Measurements from ENCODE around the gene FXYD7. TPM values are rescaled to one million over a fixed set of nuclear protein-coding genes. Genes with fewer than 3 reads are reported as not detected.

FXYD7 gene
- total RNA-seq, 4 donors from 2014 or later = not detected

DNA sequence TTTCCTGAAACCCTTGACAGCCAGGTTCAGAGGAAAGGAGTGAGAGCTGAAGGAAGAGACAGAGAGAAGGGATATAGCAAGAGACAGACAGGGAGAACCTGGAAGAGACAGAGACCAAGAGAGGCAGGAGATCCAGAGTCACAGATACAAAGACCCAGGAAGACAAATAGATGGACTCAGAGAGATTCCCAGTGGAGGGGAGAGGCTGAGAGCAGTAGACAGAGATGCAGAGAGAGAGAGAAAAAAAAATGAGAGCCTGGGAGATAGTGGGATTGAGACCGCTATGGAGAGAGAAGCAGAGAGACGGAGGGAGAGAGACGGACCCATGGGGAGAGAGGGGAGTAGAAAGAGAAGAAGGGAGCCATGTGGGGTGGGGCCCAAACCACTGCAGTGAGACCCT is 763 bp downstream of the FXYD7 start:
- H3K4me3 ChIP-seq = no peak overlapping the region
- H3K9me3 ChIP-seq = no peaks in the 10 kb centered on the region
- H3K27ac ChIP-seq = no peak overlapping the region
- DNase-seq = no peak
- WGBS, 2 donors = 34 to 46% methylated on average over 3 of the region's 3 CpGs
- no peaks in the 10 kb centered on the region for H3K36me3 ChIP-seq
- TF ChIP-seq POLR2A (IDR thresholded peaks at IDR 0.05) (no peak), CTCF (IDR thresholded peaks at IDR 0.05) (no peak)
- peaks cover 20 to 45% (median 26%) of the 10 kb centered on the region in 3 donors for H3K4me1 ChIP-seq
- H3K27me3 ChIP-seq = peaks cover 0 to 38% (median 9%) of the 10 kb centered on the region in 4 donors
- intact Hi-C loops (cut with DNase I) = loop anchor here (5.0 kb wide), 2 partner anchors 77 to 128 kb away; no protein-coding TSS in a partner anchor

GRCh38 chr19:35144259-35144599 is 1.2 kb downstream of the FXYD7 start:
- H3K36me3 ChIP-seq = no peaks in the 10 kb centered on the region
- H3K9me3 ChIP-seq = no peaks in the 10 kb centered on the region
- H3K27ac ChIP-seq = no peak overlapping the region
- H3K4me3 ChIP-seq = no peak overlapping the region
- TF ChIP-seq CTCF (IDR thresholded peaks at IDR 0.05) = no peak
- TF ChIP-seq POLR2A (IDR thresholded peaks at IDR 0.05) = no peak
- intact Hi-C loops (cut with DNase I) = loop anchor here (5.0 kb wide), 2 partner anchors 77 to 128 kb away; no protein-coding TSS in a partner anchor
- 24 to 63% methylated on average over 2 of the region's 6 CpGs for WGBS, 2 donors
- H3K27me3 ChIP-seq = peaks cover 0 to 38% (median 9%) of the 10 kb centered on the region in 4 donors
- peaks cover 20 to 43% (median 26%) of the 10 kb centered on the region in 3 donors for H3K4me1 ChIP-seq
- no peak for DNase-seq

DNA sequence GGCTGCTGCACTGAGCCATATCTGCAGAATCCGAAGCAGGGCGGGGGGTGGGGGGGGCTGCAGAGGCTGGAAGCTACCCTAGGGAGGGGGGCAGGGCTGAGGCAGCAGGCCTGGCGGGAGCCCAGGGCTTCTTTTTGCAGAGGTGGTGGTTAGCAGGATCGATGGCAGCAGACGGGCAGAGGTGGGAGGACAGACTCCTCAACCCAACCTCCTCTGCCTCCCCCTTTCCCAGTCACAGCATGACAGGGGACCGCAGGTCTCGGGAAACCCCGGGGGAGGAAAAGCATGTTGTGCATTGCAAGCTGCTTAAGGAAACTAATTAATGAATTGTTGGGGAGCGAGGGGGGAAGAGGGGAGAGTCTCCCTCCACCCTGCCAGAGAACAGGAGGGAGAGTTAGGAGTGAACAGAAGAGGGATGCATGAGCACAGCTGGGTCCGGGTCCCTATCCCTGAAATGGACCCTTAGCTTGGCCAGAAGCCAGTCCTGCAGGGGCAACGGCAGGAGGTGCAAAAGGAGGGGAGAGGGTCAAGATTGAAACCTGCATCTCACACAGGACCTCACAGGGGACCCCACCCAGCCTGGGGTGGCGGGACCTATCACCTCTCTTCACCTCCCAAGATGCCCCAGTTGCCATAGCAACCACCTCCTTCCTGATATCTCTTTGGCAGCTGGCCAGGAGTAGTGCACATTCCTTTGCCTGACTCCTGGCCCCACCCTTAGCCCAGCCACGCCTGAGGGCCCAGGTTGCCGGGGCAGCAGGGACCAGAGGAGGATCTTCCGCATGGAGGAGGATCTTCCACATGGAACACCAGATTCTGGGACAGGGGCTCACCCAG is 1.8 kb downstream of the FXYD7 start:
- Histone ChIP-seq H3K36me3 (no peaks in the 10 kb centered on the region), H3K4me1 (peaks cover 20 to 38% (median 26%) of the 10 kb centered on the region in 3 donors), H3K27ac (no peak overlapping the region), H3K27me3 (peaks cover 0 to 38% (median 9%) of the 10 kb centered on the region in 4 donors), H3K4me3 (no peak overlapping the region), H3K9me3 (no peaks in the 10 kb centered on the region)
- no peak for TF ChIP-seq CTCF (IDR thresholded peaks at IDR 0.05)
- TF ChIP-seq POLR2A (IDR thresholded peaks at IDR 0.05) = no peak
- WGBS, 2 donors = 10 to 17% methylated on average over 7 to 8 of the region's 15 CpGs
- intact Hi-C loops (cut with DNase I) = loop anchor here (5.0 kb wide), 2 partner anchors 78 to 127 kb away; no protein-coding TSS in a partner anchor
- DNase-seq = no peak

- Histone ChIP-seq H3K9me3 (no peaks in the 10 kb centered on the region), H3K27ac (no peak overlapping the region), H3K4me1 (peaks cover 14 to 19% (median 19%) of the 10 kb centered on the region in 3 donors), H3K36me3 (no peaks in the 10 kb centered on the region), H3K27me3 (peaks cover 0 to 43% (median 9%) of the 10 kb centered on the region in 4 donors), H3K4me3 (no peak overlapping the region)
- WGBS, 2 donors = 65 to 83% methylated on average over 4 to 5 of the region's 7 CpGs
- TF ChIP-seq POLR2A (IDR thresholded peaks at IDR 0.05) (no peak), CTCF (IDR thresholded peaks at IDR 0.05) (no peak)
- intact Hi-C loops (cut with DNase I) = no loop called here
- DNase-seq = no peak
Observed at GRCh38 chr19:35146746-35147459, 3.8 kb downstream of the FXYD7 start.

DNA sequence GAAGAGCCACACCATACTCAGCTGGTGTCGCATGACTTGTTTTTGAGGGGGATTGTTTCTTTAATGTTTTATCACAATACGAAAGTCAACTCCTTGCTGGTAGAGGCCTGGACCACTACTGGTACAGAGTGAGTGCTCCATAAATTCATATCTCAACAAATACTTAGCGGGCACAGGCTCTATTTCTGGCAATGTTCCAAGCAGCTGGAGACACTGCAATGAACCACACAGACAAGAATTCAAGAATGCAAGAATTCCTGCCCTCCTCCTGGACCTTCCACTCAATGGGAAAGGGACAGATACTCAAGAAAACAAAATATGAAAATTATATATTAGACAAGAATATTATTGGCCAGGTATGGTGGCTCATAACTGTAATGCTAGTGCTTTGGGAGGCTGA is 6.4 kb downstream of the FXYD7 start:
- Histone ChIP-seq H3K36me3 (no peaks in the 10 kb centered on the region), H3K4me1 (peaks cover 10 to 14% (median 13%) of the 10 kb centered on the region in 3 donors), H3K27ac (no peak overlapping the region), H3K4me3 (no peak overlapping the region), H3K27me3 (peaks cover 0 to 33% (median 3%) of the 10 kb centered on the region in 4 donors), H3K9me3 (no peaks in the 10 kb centered on the region)
- WGBS, 2 donors = 76 to 87% methylated on average over 3 of the region's 3 CpGs
- TF ChIP-seq CTCF (IDR thresholded peaks at IDR 0.05) (no peak), POLR2A (IDR thresholded peaks at IDR 0.05) (no peak)
- DNase-seq = no peak
- intact Hi-C loops (cut with DNase I) = no loop called here

All from esophagus squamous epithelium (tissue), 5 donors.